T-cell (primary cell): Measurements from ENCODE around the gene LRP2. TPM values are rescaled to one million over a fixed set of nuclear protein-coding genes. Genes with fewer than 3 reads are reported as not detected.

Experiments used
- ATAC-seq, 4 experiments: fragments of 200-7000 bp in 3 of 4; fragments of 150-1000 bp in 1 of 4; cut with Tn5 transposase; replicated peaks in 1 of 4; 1 replicate in 3 of 4; 2 replicates in 1 of 4; pipeline ENCODE4 v1.10.0; 2021; ENCODE audit warnings: moderate library complexity in 3 of 4, mild to moderate bottlenecking in 2 of 4, moderate number of reproducible peaks in 1 of 4
- CTCF ChIA-PET, 2 donors: fragments of 300-600 bp; sonication (Branson Sonifier 250); formaldehyde crosslinking; loops; one replicate each; lab custom pipeline; 2022; ENCODE audit warnings: antibody characterized with exemption in 2 of 2; lab: Charles Lee
- POLR2A ChIA-PET, 2 donors: fragments of 300-600 bp; sonication (Branson Sonifier 250); formaldehyde crosslinking; loops; one replicate each; lab custom pipeline; 2022; ENCODE audit warnings: antibody characterized with exemption in 2 of 2; lab: Charles Lee
- DNase-seq, 35 experiments: peaks; one replicate each; pipeline versions ENCODE4 v3.0.0 to v3.0.0-alpha.2; 2013 to 2023
- H3K27ac ChIP-seq: one replicate; pipeline ENCODE4 v1.5.1; 2013; ENCODE audit warnings: low read length
- H3K27me3 ChIP-seq, 2 experiments: replicated peaks in 1 of 2; 1 replicate in 1 of 2; 2 replicates in 1 of 2; pipeline versions ENCODE4 v1.6.1 to v1.7.0; 2013; ENCODE audit warnings: low read length in 1 of 2, mixed read lengths in 1 of 2; ENCODE audit not compliant: control insufficient read depth in 2 of 2, insufficient read depth in 2 of 2; ENCODE audit errors: extremely low read depth in 1 of 2
- H3K36me3 ChIP-seq, 2 donors: 1 replicate in 1 of 2; 2 replicates in 1 of 2; pipeline versions ENCODE4 v1.6.1 to v1.7.0; 2013; ENCODE audit warnings: low read length in 1 of 2; ENCODE audit not compliant: control insufficient read depth in 2 of 2, insufficient read depth in 1 of 2; ENCODE audit errors: extremely low read depth in 1 of 2
- H3K4me1 ChIP-seq, 2 experiments: 1 replicate in 1 of 2; 2 replicates in 1 of 2; pipeline versions ENCODE4 v1.6.1 to v1.7.0; 2013; ENCODE audit warnings: low read length in 2 of 2, mixed read lengths in 1 of 2; ENCODE audit not compliant: insufficient read depth in 2 of 2, control insufficient read depth in 1 of 2; ENCODE audit errors: extremely low read depth in 1 of 2
- H3K4me3 ChIP-seq, 2 donors: 1 replicate in 1 of 2; 2 replicates in 1 of 2; pipeline versions ENCODE4 v1.5.1 to v1.7.0; 2013; ENCODE audit warnings: mild to moderate bottlenecking in 2 of 2, low read length in 1 of 2, moderate library complexity in 1 of 2; ENCODE audit not compliant: control insufficient read depth in 1 of 2; ENCODE audit errors: extremely low read depth in 1 of 2
- H3K9me3 ChIP-seq: 2 replicates; pipeline ENCODE4 v1.7.0; 2013
- H3K27ac Mint-ChIP-seq, 2 donors: one replicate each; pipeline ENCODE4 v1.8.0; 2020 to 2021; ENCODE audit warnings: mild to moderate bottlenecking in 2 of 2, mixed read lengths in 2 of 2
- H3K27me3 Mint-ChIP-seq, 2 donors: one replicate each; pipeline ENCODE4 v1.8.0; 2021 to 2022; ENCODE audit warnings: mixed read lengths in 2 of 2
- H3K36me3 Mint-ChIP-seq: one replicate; pipeline ENCODE4 v1.8.0; 2021; ENCODE audit warnings: mixed read lengths
- H3K4me1 Mint-ChIP-seq, 3 donors: one replicate each; pipeline ENCODE4 v1.8.0; 2020 to 2022; ENCODE audit warnings: mixed read lengths in 3 of 3, mild to moderate bottlenecking in 1 of 3
- H3K4me3 Mint-ChIP-seq, 3 donors: one replicate each; pipeline ENCODE4 v1.8.0; 2020 to 2022; ENCODE audit warnings: mild to moderate bottlenecking in 3 of 3, mixed read lengths in 3 of 3, moderate library complexity in 3 of 3
- H3K9me3 Mint-ChIP-seq, 3 donors: one replicate each; pipeline ENCODE4 v1.8.0; 2020 to 2022; ENCODE audit warnings: mixed read lengths in 3 of 3
- WGBS: methylation state at CpG from one replicate; pipeline ENCODE4 v1.1.5; 2013; ENCODE audit warnings: missing lambda C conversion rate; ENCODE audit not compliant: insufficient coverage; 5-methylcytosine and 5-hydroxymethylcytosine counted together
- total RNA-seq, 35 experiments: library from RNA in 6 of 35; stranded (reverse) in 6 of 35; fragments of 120-200 nt in 1 of 35; gene quantifications; one replicate each; pipeline versions ENCODE4 v1.2.1 to v1.2.4 and lab custom pipeline; 2013 to 2026

Gene LRP2
- total RNA-seq, 5 donors from 2014 or later (not counting 1 experiment from before 2014, with no cell fraction given), result 0.03 TPM; not detected in 4

- ATAC-seq, result no peak
- Mint-ChIP-seq H3K27ac (no peak overlapping the region), H3K4me1 (no peaks in the 10 kb centered on the region), H3K4me3 (no peak overlapping the region), H3K27me3 (peaks cover 15 to 23% of the 10 kb centered on the region in 2 donors), H3K36me3 (no peaks in the 10 kb centered on the region), H3K9me3 (no peaks in the 10 kb centered on the region)
- no peak for DNase-seq
- Histone ChIP-seq H3K4me3 (no peak overlapping the region), H3K27me3 (no peaks in the 10 kb centered on the region), H3K9me3 (no peaks in the 10 kb centered on the region), H3K36me3 (no peaks in the 10 kb centered on the region), H3K27ac (no peak overlapping the region), H3K4me1 (no peaks in the 10 kb centered on the region)
- 100% methylated on average over 2 of the region's 2 CpGs for WGBS
- ChIA-PET CTCF (no interaction called here), POLR2A (no interaction called here)
These were observed 157.2 kb downstream of the LRP2 start for GRCh38 chr2:169205176-169205575.

- no peaks in the 10 kb centered on the region for H3K36me3 Mint-ChIP-seq
- peaks cover 15 to 27% of the 10 kb centered on the region in 2 donors for H3K27me3 Mint-ChIP-seq
- Histone ChIP-seq H3K36me3 (no peaks in the 10 kb centered on the region), H3K4me3 (no peak overlapping the region), H3K4me1 (no peaks in the 10 kb centered on the region), H3K9me3 (no peaks in the 10 kb centered on the region), H3K27ac (no peak overlapping the region), H3K27me3 (no peaks in the 10 kb centered on the region)
- ChIA-PET CTCF (interaction anchor here in 1 of 2 donors (0.7 kb wide), 1 partner anchor 73 kb away, joined by 3 read pairs; no protein-coding TSS in a partner anchor), POLR2A (no interaction called here)
- no peaks in the 10 kb centered on the region for H3K4me1 Mint-ChIP-seq
- ATAC-seq, result no peak
- no peaks in the 10 kb centered on the region for H3K9me3 Mint-ChIP-seq
- no peak overlapping the region for H3K4me3 Mint-ChIP-seq
- WGBS, result 95% methylated on average over 7 of the region's 8 CpGs
- no peak overlapping the region for H3K27ac Mint-ChIP-seq
- DNase-seq, result no peak
These were observed 158.4 kb downstream of the LRP2 start for GRCh38 chr2:169203952-169204351.

GRCh38 chr2:169200756-169201155 is 161.6 kb downstream of the LRP2 start:
- Mint-ChIP-seq H3K4me1 (no peaks in the 10 kb centered on the region), H3K9me3 (no peaks in the 10 kb centered on the region), H3K36me3 (no peaks in the 10 kb centered on the region), H3K27me3 (peaks cover 19 to 37% of the 10 kb centered on the region in 2 donors), H3K4me3 (no peak overlapping the region), H3K27ac (no peak overlapping the region)
- Histone ChIP-seq H3K27me3 (peaks cover 0 to 4% of the 10 kb centered on the region in 2 experiments), H3K27ac (no peak overlapping the region), H3K9me3 (no peaks in the 10 kb centered on the region), H3K4me3 (no peak overlapping the region), H3K4me1 (no peaks in the 10 kb centered on the region), H3K36me3 (no peaks in the 10 kb centered on the region)
- no peak for DNase-seq
- ChIA-PET POLR2A (no interaction called here), CTCF (interaction anchor here in 1 of 2 donors (0.6 kb wide), 1 partner anchor 1527 kb away, joined by 4 read pairs; no protein-coding TSS in a partner anchor)
- ATAC-seq, result no peak
- WGBS, result no CpG with 5 or more reads among the region's 3 CpGs

DNA sequence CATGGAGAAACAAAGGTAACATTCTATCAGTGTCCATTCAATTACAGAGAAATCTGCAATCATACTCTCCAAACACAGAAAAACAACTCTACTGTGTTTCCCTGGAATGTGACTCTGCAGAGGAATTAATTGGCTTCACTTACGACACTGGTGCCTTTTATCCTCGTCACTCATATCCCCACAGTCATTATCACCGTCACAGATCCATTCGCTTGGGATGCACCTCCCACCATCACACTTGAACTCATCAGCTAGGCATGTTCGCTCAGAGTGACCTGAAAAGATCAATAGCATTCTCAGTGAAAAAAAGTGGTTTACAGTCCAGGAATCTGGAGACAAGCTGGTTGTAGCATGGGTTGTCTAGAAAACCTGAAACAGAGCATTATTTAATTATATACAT is 168.7 kb downstream of the LRP2 start:
- ChIA-PET CTCF (no interaction called here), POLR2A (no interaction called here)
- Mint-ChIP-seq H3K27me3 (peaks cover 1 to 21% of the 10 kb centered on the region in 2 donors), H3K4me3 (no peak overlapping the region), H3K4me1 (no peaks in the 10 kb centered on the region), H3K9me3 (peaks cover 0 to 3% (median 0%) of the 10 kb centered on the region in 3 donors), H3K36me3 (no peaks in the 10 kb centered on the region), H3K27ac (no peak overlapping the region)
- Histone ChIP-seq H3K27ac (no peak overlapping the region), H3K36me3 (no peaks in the 10 kb centered on the region), H3K4me3 (no peak overlapping the region), H3K27me3 (peaks cover 0 to 4% of the 10 kb centered on the region in 2 experiments), H3K4me1 (no peaks in the 10 kb centered on the region), H3K9me3 (no peaks in the 10 kb centered on the region)
- DNase-seq, result no peak
- 96% methylated on average over 4 of the region's 5 CpGs for WGBS
- no peak for ATAC-seq

DNA sequence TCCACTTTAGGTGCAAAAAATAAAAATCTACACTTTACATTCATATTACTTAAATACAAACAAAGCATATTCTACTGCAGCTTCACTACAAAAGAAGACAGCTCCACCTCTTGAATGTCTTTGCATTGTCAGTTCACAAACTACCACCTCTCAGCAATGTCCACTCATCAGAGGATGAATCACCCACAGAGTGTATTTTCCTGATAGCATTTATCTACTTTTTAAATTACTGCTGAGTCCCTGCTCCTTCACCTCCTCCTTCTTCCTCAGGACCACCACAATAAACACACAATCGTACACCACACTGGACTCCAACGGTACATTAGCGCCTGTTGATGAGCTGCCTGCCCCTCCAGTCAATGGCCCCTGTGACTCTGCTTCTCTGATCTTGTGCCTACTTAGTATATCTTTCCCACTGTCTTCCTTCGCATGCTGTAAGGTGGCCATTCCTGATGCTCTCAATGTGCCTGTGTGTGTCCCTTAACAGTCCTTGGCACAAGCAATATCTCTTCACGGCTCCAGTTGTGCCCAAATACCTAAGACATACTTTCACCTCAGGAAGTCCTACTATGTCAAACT is 172.0 kb downstream of the LRP2 start:
- WGBS, result 55% methylated on average over 5 of the region's 5 CpGs
- POLR2A ChIA-PET, result no interaction called here
- no peaks in the 10 kb centered on the region for H3K4me1 ChIP-seq
- Mint-ChIP-seq H3K27me3 (peaks cover 8 to 26% of the 10 kb centered on the region in 2 donors), H3K4me3 (no peak overlapping the region), H3K36me3 (no peaks in the 10 kb centered on the region), H3K9me3 (peaks cover 0 to 3% (median 0%) of the 10 kb centered on the region in 3 donors), H3K27ac (no peak overlapping the region), H3K4me1 (no peaks in the 10 kb centered on the region)
- H3K36me3 ChIP-seq, result no peaks in the 10 kb centered on the region
- no peak overlapping the region for H3K4me3 ChIP-seq
- H3K9me3 ChIP-seq, result no peaks in the 10 kb centered on the region
- H3K27ac ChIP-seq, result no peak overlapping the region
- CTCF ChIA-PET, result no interaction called here
- no peaks in the 10 kb centered on the region for H3K27me3 ChIP-seq
- no peak for ATAC-seq
- no peak for DNase-seq

GRCh38 chr2:169189132-169189531 is 173.2 kb downstream of the LRP2 start:
- H3K9me3 Mint-ChIP-seq, result peaks cover 0 to 3% (median 0%) of the 10 kb centered on the region in 3 donors
- no peak overlapping the region for H3K27ac Mint-ChIP-seq
- Histone ChIP-seq H3K4me1 (no peaks in the 10 kb centered on the region), H3K36me3 (no peaks in the 10 kb centered on the region), H3K9me3 (no peaks in the 10 kb centered on the region), H3K4me3 (no peak overlapping the region), H3K27me3 (no peaks in the 10 kb centered on the region), H3K27ac (no peak overlapping the region)
- H3K4me3 Mint-ChIP-seq, result no peak overlapping the region
- no CpG with 5 or more reads among the region's 3 CpGs for WGBS
- no peak for DNase-seq
- POLR2A ChIA-PET, result no interaction called here
- peaks cover 12 to 31% of the 10 kb centered on the region in 2 donors for H3K27me3 Mint-ChIP-seq
- CTCF ChIA-PET, result no interaction called here
- ATAC-seq, result no peak
- no peaks in the 10 kb centered on the region for H3K36me3 Mint-ChIP-seq
- no peaks in the 10 kb centered on the region for H3K4me1 Mint-ChIP-seq
